ENCODE data around the gene ZNF740. TPM values are rescaled to one million over a fixed set of nuclear protein-coding genes. Genes with fewer than 3 reads are reported as not detected.
A peak's percentile ranks its signal among the peaks of the same experiment; 100 is the strongest.

The ZNF740 gene
- total and polyA plus RNA-seq, 10 of the 15 experiments (the other 5 are each of a cell fraction or from before 2014, with no cell fraction given) = 1.4 to 33.6 (median 11.3) TPM

DNA sequence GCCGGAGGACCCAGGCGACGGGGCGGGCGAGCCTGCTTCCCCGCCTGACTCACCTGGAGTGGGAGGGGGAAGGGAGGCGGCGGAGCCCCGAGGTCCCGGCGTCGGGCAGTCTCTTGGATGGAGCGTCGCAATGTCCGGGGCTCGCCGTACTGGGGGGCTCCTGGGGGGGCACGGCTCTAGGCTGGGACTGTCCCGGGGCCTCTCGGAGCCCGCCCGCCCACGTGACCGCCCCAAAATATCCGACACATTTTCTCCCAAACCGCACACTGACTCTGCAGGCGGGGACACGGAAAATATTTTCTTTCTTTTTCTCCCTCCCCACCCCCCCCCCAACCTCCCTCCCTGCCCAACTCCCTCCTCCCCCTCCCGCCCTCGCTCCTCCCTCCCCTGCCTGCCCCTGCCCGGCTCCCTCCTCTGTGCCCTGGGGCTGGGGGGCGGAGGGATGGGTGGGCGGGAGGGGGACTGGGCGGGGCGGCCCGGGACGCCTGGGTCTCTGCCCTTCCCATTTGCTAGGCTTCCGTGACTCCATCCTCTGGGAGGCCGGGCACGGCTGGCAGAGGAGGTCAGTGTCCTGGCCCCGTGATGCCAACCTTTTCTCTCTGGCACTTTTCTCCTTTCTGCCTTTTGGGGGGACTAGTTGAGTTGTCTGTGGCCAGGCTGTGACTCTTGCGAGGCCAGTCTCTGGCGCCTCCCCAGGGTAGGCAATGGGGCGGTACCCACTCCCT is 51.6 kb downstream of the ZNF740 start, which contains the start of gene RARG (continued):
- TF ChIP-seq YY1 (IDR thresholded peaks at IDR 0.05; ENCODE audit: low read depth, low read length) = peak; percentile 13; the same call in 1 of the 2 replicates
- TF ChIP-seq STAT1 (conservative IDR thresholded peaks at IDR 0.05) = no peak
- TF ChIP-seq, protein P1, sequence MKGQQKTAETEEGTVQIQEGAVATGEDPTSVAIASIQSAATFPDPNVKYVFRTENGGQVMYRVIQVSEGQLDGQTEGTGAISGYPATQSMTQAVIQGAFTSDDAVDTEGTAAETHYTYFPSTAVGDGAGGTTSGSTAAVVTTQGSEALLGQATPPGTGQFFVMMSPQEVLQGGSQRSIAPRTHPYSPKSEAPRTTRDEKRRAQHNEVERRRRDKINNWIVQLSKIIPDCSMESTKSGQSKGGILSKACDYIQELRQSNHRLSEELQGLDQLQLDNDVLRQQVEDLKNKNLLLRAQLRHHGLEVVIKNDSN (IDR thresholded peaks at IDR 0.05; ENCODE audit: borderline replicate concordance, extremely low read length, insufficient read depth, low read depth, low read length) = peak; percentile 55
- TF ChIP-seq DPF2 (IDR thresholded peaks at IDR 0.05) = peak; percentile 47; the same call in 1 of the 2 replicates
- TF ChIP-seq, protein P2, sequence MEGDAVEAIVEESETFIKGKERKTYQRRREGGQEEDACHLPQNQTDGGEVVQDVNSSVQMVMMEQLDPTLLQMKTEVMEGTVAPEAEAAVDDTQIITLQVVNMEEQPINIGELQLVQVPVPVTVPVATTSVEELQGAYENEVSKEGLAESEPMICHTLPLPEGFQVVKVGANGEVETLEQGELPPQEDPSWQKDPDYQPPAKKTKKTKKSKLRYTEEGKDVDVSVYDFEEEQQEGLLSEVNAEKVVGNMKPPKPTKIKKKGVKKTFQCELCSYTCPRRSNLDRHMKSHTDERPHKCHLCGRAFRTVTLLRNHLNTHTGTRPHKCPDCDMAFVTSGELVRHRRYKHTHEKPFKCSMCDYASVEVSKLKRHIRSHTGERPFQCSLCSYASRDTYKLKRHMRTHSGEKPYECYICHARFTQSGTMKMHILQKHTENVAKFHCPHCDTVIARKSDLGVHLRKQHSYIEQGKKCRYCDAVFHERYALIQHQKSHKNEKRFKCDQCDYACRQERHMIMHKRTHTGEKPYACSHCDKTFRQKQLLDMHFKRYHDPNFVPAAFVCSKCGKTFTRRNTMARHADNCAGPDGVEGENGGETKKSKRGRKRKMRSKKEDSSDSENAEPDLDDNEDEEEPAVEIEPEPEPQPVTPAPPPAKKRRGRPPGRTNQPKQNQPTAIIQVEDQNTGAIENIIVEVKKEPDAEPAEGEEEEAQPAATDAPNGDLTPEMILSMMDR (IDR thresholded peaks at IDR 0.05 in 2 of 3, conservative IDR thresholded peaks at IDR 0.05 in 1 of 3; ENCODE audit: control insufficient read depth in 2 of 3, extremely low read depth in 1 of 3, insufficient read depth in 1 of 3, low read depth in 3 of 3, low read length in 3 of 3) = peak in 1 of 3 experiments; percentile 17; a peak in 1 of 6 replicates
- TF ChIP-seq ZNF24 (IDR thresholded peaks at IDR 0.05) = no peak
- TF ChIP-seq, protein P3, sequence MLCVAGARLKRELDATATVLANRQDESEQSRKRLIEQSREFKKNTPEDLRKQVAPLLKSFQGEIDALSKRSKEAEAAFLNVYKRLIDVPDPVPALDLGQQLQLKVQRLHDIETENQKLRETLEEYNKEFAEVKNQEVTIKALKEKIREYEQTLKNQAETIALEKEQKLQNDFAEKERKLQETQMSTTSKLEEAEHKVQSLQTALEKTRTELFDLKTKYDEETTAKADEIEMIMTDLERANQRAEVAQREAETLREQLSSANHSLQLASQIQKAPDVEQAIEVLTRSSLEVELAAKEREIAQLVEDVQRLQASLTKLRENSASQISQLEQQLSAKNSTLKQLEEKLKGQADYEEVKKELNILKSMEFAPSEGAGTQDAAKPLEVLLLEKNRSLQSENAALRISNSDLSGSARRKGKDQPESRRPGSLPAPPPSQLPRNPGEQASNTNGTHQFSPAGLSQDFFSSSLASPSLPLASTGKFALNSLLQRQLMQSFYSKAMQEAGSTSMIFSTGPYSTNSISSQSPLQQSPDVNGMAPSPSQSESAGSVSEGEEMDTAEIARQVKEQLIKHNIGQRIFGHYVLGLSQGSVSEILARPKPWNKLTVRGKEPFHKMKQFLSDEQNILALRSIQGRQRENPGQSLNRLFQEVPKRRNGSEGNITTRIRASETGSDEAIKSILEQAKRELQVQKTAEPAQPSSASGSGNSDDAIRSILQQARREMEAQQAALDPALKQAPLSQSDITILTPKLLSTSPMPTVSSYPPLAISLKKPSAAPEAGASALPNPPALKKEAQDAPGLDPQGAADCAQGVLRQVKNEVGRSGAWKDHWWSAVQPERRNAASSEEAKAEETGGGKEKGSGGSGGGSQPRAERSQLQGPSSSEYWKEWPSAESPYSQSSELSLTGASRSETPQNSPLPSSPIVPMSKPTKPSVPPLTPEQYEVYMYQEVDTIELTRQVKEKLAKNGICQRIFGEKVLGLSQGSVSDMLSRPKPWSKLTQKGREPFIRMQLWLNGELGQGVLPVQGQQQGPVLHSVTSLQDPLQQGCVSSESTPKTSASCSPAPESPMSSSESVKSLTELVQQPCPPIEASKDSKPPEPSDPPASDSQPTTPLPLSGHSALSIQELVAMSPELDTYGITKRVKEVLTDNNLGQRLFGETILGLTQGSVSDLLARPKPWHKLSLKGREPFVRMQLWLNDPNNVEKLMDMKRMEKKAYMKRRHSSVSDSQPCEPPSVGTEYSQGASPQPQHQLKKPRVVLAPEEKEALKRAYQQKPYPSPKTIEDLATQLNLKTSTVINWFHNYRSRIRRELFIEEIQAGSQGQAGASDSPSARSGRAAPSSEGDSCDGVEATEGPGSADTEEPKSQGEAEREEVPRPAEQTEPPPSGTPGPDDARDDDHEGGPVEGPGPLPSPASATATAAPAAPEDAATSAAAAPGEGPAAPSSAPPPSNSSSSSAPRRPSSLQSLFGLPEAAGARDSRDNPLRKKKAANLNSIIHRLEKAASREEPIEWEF (IDR thresholded peaks at IDR 0.05; ENCODE audit: insufficient replicate concordance, low read depth, low read length) = no peak
- TF ChIP-seq, protein P4, sequence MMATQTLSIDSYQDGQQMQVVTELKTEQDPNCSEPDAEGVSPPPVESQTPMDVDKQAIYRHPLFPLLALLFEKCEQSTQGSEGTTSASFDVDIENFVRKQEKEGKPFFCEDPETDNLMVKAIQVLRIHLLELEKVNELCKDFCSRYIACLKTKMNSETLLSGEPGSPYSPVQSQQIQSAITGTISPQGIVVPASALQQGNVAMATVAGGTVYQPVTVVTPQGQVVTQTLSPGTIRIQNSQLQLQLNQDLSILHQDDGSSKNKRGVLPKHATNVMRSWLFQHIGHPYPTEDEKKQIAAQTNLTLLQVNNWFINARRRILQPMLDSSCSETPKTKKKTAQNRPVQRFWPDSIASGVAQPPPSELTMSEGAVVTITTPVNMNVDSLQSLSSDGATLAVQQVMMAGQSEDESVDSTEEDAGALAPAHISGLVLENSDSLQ (IDR thresholded peaks at IDR 0.05) = no peak

Data from GM12878 (cell line).